SK-N-SH (cell line): ENCODE data around the gene SLC24A3.

Source experiments
- CTCF ChIP-seq: fragments of 200-600 bp; sonication (generic); IDR thresholded peaks from 2 replicates; pipeline ENCODE4 v1.6.1; 2017; ENCODE audit warnings: antibody characterized with exemption, mild to moderate bottlenecking, moderate library complexity
- EP300 ChIP-seq, 2 experiments: IDR thresholded peaks; 2 replicates each; pipeline versions ENCODE4 v1.4.0 to v1.6.1; 2012; ENCODE audit warnings: borderline replicate concordance in 1 of 2, low read depth in 1 of 2, low read length in 1 of 2
- FOXM1 ChIP-seq: IDR thresholded peaks from 2 replicates; pipeline ENCODE4 v1.4.0; 2012; ENCODE audit warnings: low read depth, mild to moderate bottlenecking
- IRF3 ChIP-seq: fragments of 150-350 bp; IDR thresholded peaks from 2 replicates; pipeline ENCODE4 v1.6.1; 2016; ENCODE audit warnings: mild to moderate bottlenecking, low read depth, low read length
- JUND ChIP-seq: IDR thresholded peaks from 2 replicates; pipeline ENCODE4 v1.4.0; 2012
- MAX ChIP-seq: IDR thresholded peaks from 2 replicates; pipeline ENCODE4 v1.4.0; 2012; ENCODE audit warnings: low read depth
- NRF1 ChIP-seq: IDR thresholded peaks from 2 replicates; pipeline ENCODE4 v1.6.1; 2012; ENCODE audit warnings: low read depth, mild to moderate bottlenecking, low read length
- PBX3 ChIP-seq: IDR thresholded peaks from 2 replicates; pipeline ENCODE4; 2012
- POLR2AphosphoS5 ChIP-seq: IDR thresholded peaks from 2 replicates; pipeline ENCODE4 v1.6.1; 2012; ENCODE audit warnings: low read depth, low read length
- RFX5 ChIP-seq: IDR thresholded peaks from 2 replicates; pipeline ENCODE4 v1.6.1; 2012; ENCODE audit warnings: mild to moderate bottlenecking, improper control_type of control experiment, low read length
- RXRA ChIP-seq: IDR thresholded peaks from 2 replicates; pipeline ENCODE4 v1.4.0; 2012; ENCODE audit warnings: low read depth, mild to moderate bottlenecking, borderline replicate concordance
- TAF1 ChIP-seq: IDR thresholded peaks from 2 replicates; pipeline ENCODE4 v1.6.1; 2012; ENCODE audit warnings: low read depth, mild to moderate bottlenecking, low read length, moderate library complexity, borderline replicate concordance
- TEAD4 ChIP-seq: IDR thresholded peaks from 2 replicates; pipeline ENCODE4 v1.4.0; 2012; ENCODE audit warnings: mild to moderate bottlenecking, borderline replicate concordance; ENCODE audit not compliant: insufficient read depth

GRCh38 chr20:19671374-19671773 is 458.9 kb downstream of the SLC24A3 start:
- no peak for TF ChIP-seq CTCF
- no peak for TF ChIP-seq POLR2AphosphoS5
- TF ChIP-seq TEAD4, result no peak
- no peak for TF ChIP-seq NRF1
- TF ChIP-seq FOXM1, result no peak
- no peak for TF ChIP-seq EP300 (IDR thresholded peaks at IDR 0.05; ENCODE audit: borderline replicate concordance in 1 of 2, low read depth in 1 of 2, low read length in 1 of 2)
- TF ChIP-seq TAF1, result no peak
- TF ChIP-seq RFX5, result no peak
- TF ChIP-seq MAX, result no peak
- no peak for TF ChIP-seq IRF3
- no peak for TF ChIP-seq JUND
- TF ChIP-seq RXRA, result no peak
- TF ChIP-seq PBX3, result no peak
